ENCODE results near the gene NUP188.
"Not testable (repeated sequence)": the region's sequence is repeated elsewhere in the genome, so short reads cannot be mapped to it uniquely, and the experiment has no call there.

The NUP188 gene

DNA sequence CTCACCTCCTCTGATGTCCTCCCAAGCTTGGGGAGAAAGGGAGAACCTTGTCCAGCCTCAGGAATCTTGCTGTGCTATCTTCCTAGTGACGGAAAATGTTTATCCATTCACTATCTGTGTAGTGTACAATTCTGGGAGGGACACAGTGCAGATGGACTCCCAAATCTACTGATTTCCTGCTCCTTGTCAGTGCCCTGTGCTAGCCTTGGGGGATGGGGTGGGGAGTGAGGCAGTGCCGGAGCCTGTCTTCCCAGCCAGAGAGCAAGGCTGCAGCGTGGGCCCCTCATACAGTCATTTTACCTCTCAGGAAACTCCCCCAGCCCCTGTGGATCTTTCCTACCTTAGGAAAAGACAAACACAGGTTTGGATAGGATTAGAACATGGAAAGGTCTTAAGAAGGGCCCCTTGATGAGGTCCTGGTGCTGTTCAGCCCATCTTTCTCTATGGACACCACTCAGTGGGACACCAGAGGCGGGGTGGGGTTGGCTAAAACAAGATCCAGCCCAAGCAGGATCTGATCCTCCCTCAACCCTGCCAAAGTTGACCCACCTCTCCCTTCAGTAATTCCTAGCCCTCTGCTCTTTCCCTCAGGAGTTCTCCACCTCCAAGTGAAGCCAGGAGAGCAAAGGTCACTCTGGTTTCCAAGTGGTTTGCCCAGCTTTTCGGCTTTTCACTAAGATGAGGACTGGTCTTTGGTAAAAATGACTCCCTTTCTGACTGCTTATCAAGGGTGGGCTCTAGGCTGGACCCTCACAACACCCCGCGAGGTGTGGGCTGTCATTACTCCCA lies 3.5 kb upstream of the NUP188 start:
- DNase-seq (ENCODE audit: low read depth) = no peak

DNA sequence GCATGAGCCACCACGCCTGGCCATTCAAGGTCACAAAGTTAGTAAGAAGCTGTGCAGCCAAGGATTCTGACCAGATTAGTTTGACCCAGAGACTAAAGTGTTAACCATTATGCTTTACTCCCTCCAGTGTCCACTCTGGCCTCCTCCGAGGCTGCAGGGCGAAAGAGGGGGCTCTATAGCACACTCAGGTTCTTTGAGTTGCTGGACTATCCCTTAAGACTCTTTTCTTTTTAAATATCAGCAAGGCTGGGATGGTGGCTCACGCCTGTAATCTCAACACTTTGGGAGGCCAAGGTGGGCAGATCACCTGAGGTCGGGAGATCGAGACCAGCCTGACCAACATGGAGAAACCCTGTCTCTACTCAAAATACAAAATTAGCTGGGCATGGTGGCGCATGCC lies 2.5 kb upstream of the NUP188 start:
- DNase-seq (ENCODE audit: low read depth) = not testable (repeated sequence)

DNA sequence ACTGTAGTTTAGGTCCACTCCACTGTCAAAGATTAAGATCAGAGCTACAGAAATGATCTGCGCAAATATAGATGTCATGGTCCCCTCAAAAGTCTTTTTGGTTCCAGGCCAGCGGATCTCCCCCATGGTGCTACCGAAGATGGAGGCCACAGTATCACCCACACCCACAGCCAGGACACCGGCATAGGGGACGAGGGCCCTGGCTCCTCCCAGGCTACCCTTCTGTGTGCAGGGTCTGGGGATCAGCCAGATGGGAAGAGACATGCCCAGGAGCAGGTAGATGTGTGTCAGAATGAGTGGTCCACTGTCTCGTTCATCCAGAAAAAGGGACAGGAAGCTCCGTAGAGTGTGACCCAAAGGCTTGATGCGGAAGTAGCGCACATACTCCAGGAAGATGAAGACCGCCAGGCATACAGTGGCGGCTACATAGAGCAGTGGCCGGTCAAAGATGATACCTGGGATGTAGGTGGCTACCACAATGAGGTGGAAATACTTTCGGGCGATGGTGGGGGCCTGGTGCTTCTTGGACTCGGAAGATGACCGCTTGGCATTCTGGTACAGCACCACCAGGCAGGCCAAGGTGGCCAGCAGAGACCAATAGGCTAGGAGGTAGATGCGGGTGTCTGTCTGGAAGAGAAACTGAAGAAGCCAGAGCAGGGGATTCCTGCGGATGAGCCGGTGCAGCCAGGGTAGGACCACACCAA lies 1.5 kb upstream of the NUP188 start:
- no peak for DNase-seq (ENCODE audit: low read depth)

DNA sequence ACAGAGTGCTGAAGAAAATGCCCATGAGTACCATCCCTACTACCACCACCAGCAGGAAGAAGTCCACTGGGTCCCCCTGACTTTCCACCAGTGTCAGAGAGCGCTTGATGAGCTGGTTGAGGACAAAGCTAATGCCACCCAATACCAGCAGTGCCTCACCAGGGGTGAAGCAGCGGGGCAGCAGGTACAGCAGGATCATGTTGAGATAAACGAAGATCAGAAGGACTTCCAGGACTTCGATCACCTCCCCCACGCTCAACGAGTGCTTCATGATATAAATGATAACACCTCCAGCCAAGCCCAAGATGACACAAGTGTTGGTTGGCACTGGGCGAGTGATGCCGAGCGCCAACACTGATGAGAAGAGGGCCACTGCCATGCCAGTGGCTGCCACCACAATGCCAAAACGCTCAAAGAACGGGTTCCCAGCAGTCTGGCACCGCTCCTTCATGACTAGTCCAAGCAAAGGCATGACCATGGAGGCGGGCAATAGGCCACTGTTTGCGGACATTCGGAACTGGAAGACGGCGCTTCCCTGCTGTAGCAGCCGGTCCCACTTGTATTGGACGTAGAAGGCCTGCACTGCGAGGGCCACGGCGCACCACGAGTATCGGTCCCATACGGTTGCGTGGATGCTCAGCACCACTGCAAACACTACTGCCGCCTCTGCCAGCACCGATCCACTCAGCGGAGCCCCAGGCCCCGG lies 775 bp upstream of the NUP188 start:
- DNase-seq (ENCODE audit: low read depth) = no peak

DNA sequence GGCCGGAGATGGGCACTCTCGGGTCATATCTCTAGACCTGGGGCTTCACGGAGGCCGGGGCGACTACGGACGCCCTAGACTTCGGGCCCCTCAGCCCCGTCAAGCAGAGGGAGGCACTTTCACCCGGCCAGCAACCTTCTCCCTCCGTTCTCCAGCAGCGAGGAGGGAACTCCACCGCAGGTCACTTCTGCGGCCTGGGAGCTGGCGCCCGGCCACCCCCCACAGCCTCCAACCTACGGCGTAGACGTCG lies 297 bp upstream of the NUP188 start:
- no peak for DNase-seq (ENCODE audit: low read depth)

DNA sequence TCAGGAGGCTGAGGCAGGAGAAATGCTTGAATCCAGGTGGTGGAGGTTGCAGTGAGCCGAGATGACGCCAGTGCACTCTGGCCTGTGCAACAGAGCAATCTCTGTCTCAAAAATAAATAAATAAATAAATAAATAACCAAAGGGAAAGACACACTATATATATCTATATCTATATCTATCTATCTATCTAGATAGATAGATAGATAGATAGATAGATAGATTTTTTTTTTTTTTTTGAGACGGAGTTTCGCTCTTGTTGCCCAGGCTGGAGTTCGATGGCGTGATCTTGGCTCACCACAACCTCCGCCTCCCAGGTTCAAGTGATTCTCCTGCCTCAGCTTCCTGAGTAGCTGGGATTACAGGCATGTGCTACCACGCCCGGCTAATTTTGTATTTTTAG lies 13.9 kb downstream of the NUP188 start:
- not testable (repeated sequence) for DNase-seq (ENCODE audit: low read depth)

DNA sequence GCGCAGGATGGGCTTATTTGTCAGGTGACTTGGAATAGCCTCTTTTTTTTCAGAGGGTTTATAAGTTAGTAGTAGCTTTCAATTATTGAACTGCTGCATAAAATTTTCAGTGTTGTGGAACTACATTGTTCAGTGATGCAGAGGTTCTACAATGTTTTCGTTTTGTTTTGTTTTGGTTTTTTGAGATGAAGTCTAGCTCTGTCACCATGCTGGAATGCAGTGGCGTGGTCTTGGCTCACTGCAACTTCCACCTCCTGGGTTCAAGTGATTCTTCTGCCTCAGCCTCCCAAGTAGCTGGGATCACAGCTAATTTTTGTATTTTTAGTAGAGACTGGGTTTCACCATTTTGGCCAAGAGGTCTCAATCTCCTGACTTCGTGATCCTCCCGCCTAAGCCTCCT lies 22.0 kb downstream of the NUP188 start:
- DNase-seq (ENCODE audit: low read depth) = no peak

DNA sequence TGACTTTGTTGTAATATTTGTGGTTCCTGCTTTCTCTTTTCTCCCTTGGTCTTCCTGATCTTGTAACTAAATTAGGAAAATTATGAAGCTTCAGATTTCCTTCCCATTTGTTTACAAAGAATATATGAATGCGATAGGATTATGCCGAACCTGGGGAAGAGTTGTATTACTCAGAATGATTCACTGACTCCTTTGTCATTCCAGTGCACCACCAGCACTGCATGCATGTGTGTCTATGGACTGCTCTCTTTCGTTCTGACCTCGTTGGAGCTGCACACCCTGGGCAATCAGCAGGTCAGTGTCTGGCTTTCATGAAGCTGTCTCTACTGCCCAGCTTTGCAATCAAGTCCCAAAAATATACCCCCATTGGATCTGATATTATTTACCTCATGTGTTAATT lies 25.5 kb downstream of the NUP188 start:
- DNase-seq (ENCODE audit: low read depth) = no peak

DNA sequence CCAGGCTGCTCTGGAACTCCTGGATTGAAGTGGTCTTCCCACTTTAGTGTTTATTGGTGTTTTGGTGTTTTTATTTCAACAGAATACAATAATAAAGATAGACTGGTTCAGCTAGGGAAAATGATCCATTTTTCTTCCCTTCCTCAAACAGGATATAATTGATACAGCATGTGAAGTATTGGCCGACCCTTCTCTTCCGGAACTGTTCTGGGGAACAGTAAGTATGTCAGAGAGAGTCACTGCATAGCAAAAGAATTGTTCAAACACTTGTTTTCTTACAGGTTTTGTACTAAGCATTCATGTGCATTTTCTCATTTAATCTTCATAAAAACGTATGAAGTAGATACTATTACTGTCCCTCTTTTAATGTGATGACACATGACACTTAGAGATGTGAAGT lies 31.6 kb downstream of the NUP188 start:
- no peak for DNase-seq (ENCODE audit: low read depth)

DNA sequence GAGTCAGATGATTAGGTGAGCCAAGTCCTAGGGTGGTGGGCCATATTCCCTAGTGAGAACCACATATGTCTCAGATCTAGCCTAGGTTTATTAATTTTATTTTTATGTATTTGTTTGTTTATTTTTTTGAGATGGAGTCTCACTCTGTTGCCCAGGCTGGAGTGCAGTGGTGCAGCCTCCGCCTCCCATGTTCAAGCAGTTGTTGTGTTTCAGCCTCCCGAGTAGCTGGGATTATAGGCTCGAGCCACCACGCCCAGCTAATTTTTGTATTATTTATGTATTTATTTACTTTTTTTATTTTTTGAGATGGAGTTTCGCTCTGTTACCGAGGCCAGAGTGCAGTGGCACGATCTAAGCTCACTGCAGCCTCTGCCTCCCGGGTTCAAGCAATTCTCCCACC lies 36.0 kb downstream of the NUP188 start:
- no peak for DNase-seq (ENCODE audit: low read depth)

DNA sequence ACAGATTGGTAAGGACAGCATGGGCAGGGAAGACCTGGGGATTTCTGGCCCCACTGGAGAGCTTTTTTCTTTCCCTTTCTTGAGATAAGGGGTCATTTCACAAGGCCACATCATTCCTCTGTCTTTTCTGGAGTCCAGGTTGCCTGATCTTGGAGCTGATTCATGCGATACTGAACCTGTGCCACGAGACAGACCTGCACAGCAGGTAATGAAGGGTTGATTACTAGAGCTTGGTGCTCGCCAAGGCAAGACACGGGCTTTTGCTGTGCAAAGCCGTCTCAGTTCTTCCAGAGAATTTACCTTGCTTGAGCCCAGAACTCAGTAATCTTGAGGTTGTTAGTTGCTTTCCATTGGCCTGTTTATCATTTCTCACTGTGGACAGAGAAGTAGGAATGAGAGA lies 39.2 kb downstream of the NUP188 start:
- no peak for DNase-seq (ENCODE audit: low read depth)

DNA sequence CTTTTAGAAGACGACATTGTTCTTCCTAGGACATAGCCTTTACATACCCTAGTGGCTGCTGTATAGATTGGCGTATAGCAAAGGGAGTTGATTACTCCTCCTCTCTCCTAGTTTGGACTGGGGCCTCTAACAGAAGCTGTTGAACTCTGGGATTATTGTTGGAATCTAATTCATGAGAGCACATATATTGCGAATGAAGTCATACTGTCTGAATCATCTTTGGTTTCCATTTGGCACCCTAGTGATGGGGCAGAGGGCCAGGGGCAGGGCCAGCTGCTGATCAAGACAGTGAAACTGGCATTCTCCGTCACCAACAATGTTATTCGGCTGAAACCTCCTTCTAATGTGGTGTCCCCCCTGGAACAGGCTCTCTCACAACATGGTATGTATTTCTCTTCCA lies 40.3 kb downstream of the NUP188 start:
- DNase-seq (ENCODE audit: low read depth) = no peak

DNA sequence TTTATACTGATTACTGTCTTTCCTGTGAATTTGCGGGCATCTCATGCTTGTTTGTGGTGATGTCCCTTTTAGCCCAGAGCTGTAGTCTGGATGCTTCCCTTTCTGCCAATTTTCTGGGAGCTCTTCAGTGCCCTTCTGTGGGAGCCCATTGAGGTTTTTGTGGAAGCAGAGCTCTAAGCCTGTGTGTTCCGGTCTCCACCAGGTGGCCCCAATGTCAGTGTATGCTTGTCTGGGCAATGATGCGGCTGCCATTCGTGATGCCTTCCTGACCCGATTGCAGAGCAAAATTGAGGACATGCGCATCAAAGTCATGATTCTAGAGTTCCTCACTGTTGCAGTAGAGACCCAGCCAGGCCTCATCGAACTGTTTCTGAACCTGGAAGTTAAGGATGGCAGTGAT lies 45.5 kb downstream of the NUP188 start:
- DNase-seq (ENCODE audit: low read depth) = no peak

DNA sequence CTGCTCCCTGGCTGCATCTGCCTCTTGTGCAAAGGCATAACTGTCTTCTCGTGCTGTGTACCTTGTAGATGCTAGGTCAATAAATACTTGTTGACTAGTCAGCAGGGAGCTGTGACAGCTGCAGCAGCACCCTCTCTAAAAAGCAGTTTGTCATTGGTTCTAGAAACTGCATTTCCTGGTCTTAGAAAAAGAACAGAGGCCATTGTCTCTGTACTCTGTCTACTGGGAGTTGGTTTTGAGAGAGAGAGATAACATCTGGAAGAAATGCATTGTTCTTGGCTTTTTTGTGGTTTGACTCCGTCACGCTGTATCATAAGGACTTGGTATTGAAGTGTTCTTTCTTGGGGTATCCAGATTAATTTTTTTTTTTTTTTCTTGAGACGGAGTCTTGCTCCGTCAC lies 48.3 kb downstream of the NUP188 start:
- no peak for DNase-seq (ENCODE audit: low read depth)

DNA sequence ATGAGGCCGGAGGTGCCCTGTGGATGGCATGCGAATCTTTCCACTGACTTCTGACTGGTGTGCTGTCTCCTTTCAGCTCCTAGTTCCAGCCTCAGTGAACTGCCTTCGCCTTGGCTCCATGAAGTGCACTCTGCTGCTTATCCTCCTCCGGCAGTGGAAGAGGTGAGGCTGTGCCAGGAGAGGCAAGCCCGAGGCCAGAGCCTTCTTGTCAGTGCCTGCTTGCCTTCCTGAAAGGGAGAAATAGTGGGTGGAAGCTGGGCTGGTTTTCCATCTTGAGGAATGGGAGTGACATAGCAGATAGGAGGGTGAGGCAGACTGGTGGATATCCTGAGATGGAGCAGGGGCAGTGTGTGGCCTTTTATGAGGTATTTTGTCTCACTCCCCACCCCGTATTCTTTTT lies 51.0 kb downstream of the NUP188 start:
- DNase-seq (ENCODE audit: low read depth) = no peak

DNA sequence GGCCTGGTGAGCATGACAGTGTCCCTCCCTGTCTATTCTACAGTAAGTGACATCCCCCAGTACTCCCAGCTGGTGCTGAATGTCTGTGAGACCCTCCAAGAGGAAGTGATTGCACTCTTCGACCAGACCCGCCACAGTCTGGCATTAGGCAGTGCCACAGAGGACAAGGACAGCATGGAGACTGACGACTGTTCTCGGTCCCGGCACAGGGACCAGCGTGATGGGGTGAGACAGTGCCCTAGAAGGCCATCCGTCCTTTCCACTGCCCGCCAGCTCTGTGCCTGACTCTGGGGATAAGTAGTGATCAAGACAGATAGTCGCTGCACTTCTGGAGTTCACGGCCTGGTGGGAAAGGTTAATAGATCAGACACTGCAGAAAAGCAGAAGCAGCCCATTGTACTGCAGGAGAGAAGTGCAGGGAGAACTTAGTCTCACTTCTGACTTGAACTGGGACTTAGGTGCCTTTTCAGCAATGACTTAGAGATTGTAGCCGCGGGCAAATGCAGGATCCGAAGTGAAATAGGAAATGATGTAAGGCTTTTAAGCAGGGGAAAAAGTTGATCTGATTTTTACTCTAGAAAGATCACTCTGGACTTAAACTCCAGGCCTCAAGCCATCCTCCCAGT lies 52.2 kb downstream of the NUP188 start:
- DNase-seq (ENCODE audit: low read depth) = no peak

DNA sequence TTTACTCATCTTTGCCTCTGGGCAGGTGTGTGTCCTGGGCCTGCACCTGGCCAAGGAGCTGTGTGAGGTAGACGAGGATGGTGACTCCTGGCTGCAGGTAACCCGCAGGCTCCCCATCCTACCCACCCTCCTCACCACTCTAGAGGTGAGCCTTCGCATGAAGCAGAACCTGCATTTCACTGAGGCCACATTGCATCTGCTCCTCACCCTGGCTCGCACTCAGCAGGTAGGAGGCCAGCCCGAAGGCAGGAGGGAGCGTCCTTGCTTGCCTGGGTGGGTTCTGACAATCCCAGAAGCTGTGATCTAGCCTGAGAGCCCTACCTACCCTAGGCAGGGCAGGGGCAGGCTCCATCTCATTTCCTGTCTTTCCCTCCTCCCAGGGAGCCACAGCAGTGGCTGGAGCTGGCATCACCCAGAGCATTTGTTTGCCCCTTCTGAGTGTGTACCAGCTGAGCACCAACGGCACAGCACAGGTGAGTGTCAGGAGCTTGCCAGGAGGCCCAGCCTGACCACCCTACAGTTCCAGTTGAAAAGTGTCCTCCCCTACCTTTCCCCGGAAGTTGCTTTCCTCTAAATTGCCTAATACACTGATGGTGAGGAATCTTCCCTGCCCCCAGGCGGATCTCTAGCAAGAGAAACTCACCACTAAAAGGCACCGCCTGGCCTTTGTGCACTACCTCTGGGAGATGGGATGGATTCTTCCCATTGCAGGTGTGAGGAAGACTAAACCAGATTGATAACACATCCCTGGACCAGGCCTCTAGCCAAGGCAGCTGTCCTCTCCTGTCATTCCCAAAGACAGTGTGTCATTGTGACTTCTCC lies 54.2 kb downstream of the NUP188 start:
- no peak for DNase-seq (ENCODE audit: low read depth)

DNA sequence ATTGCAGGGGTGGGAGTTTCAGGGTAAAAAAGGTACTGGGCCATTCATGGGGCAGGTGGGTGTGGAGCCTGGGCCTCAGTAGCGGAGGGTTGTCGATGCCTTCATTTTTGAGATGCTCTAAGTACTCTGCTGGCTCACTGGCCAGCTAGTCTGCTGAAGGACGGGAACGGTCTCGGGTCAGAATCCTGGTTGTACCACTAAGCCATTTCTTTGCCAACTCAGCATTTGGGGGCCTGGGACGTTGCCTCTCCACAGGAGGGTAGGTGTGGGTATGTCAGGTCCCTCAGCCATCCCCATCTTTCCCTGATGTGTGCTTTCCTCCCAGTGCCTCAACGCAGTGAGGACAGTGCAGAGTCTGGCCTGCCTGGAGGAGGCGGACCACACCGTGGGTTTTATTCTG lies 55.5 kb downstream of the NUP188 start:
- DNase-seq (ENCODE audit: low read depth) = no peak

DNA sequence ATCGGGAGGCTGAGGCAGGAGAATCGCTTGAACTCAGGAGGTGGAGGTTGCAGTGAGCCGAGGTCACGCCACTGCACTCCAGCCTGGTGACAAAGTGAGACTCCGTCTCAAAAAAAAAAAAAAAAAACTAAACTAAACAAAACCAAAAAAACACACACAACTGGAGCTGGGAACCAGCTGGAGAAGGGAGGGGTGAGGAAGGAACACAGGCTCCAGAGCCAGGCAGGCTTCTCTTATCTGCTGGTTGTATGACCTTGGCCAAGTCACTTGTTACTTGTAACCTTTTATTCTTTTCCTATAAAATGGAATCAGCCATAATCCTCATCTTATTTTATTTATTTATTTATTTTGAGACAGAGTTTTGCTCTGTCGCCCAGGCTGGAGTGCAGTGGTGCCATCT lies 56.7 kb downstream of the NUP188 start:
- DNase-seq (ENCODE audit: low read depth) = not testable (repeated sequence)

DNA sequence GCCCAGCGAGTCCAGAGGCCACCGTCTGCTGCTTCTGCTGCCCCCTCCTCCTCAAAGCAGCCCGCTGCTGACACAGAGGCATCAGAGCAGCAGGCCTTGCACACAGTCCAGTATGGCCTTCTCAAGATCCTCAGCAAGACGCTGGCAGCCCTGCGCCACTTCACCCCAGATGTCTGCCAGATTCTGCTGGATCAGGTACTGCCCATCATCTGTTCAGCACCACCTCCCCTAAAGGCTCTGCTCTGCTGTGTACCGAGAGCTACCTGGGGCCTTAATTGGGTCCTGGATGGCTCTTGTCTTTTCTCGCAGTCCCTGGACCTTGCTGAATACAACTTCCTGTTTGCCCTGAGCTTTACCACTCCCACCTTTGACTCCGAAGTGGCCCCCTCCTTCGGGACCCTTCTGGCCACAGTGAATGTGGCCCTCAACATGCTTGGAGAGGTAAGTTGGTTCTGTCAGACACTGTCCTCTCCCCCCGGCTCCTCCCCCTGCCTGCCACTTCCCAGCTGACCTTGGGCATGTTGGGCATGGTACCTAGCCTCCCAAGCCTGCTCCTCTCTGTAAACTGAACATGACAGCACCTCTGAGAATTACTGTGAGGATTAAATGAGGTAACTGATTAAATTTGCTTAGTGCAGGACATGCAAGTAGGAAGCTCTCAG lies 58.0 kb downstream of the NUP188 start:
- no peak for DNase-seq (ENCODE audit: low read depth)

DNA sequence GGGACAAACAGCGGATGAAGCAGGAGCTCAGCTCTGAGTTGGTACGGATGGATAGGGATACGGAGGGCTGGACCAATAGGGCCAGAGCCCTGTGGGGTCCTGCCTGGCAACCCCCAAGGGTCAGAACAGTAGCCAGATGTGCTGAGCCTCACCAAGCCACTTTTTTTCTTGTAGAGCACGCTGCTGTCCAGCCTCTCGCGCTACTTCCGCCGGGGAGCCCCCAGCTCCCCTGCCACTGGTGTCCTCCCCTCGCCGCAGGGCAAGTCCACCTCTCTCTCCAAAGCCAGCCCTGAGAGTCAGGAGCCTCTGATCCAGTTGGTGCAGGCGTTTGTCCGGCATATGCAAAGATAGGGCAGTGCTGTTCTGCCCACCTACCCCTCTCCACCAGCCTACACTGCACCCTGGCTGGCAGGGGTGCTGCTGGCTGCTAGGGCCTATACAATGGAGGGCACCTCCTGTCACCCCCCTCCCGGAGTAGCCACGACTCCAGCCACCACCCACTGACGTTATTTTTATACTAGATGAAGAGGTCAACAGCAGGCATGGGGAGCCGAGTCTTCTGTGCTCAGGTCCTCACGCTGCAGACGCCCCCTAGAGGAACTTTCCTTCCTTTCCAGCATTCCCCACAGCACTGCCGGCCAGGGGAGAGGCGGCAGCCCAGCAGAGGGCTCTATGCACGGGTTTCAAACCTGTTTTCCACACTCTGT lies 59.0 kb downstream of the NUP188 start:
- peak; percentile 15 for DNase-seq (ENCODE audit: low read depth)

All from stimulated activated CD8-positive, alpha-beta memory T cell treated with anti-CD3 and anti-CD28 coated beads, Interleukin-12 subunit alpha, Interleukin-12 subunit beta, amount 100 ng/mL, for 1 hour (primary cell).